HG03575 (cell line): Measurements from ENCODE around the gene ENTPD1.
"Not testable (repeated sequence)": the region's sequence is repeated elsewhere in the genome, so short reads cannot be mapped to it uniquely, and the experiment has no call there.

Source experiments
- ATAC-seq: cut with Tn5 transposase; IDR thresholded peaks from one replicate; pipeline ENCODE4 v1.9.1; 2021; ENCODE audit not compliant: unreplicated experiment, insufficient number of reproducible peaks, low FRiP score; ENCODE audit errors: extremely low read depth

Gene ENTPD1

DNA sequence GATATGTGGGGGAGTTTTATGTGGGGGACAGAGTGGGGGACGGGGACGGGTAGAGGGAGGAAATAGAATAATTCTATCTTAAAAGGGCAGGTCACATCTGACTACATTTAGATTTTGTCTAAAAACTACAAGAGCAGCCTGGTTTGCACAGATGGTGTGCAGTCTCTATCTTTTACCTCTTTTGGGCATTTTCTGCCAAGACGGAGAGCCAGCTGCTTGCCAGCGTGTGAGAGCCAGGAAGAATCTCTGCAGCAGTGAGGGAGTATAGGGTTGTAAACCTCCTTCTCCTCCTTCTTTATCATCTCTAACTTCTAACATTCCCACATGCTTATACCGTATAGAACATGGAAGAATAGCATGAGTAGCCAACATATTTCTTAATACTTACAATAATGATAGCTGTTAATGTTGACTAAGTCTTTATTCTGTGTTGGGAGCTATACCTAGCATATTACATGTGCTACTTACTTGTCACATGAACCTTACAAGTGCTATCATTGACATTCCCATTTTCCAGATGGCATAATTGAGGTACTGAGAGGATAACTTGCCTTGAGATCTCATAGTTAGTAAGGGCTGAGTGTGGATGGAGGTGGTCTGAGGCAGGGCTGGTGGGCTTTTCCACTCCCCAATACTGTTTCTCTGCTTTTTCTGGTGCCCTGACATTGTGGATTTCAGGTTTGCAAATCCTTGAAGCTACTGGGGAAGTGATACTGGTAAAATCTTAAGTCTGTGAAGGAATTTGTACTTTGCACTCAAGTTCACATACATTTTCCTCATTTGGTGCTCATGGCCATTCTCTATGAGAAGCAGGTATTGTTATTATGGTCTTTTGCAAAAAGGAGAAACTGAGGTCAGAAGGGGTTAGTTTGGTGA, 1.1 kb downstream of the ENTPD1 start:
- no peak for ATAC-seq

DNA sequence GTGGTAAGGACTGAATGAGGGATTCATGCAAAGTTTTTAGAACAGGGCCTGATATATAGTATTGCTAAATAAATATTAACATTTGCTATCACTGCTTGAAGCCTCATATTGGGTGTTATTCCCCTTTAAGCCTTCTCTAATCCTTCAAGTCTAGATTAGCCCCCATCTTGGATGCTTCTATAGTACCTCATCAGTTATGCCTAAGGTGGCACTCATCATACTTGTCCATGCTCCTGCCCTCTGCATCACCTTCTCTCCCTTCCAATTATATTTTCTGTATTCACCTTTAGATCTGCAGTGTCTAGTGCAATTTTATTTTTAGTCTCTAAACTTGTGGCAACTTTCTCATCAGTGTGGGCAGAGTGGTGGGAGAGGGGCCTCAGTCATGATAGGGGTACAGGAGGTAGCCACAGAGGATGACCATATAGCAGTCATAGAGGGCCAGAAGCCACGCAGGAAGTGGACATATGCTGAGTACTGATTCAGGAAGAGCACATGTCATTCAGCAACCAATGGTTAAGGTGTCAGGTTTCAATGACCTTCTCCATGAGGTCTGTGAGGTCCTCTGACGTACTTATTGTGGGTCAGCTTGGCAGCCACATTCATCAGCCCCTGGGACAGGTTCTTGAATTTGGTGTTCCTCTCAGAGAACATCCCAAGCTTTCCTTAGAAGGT, 2.5 kb downstream of the ENTPD1 start:
- ATAC-seq, result no peak

DNA sequence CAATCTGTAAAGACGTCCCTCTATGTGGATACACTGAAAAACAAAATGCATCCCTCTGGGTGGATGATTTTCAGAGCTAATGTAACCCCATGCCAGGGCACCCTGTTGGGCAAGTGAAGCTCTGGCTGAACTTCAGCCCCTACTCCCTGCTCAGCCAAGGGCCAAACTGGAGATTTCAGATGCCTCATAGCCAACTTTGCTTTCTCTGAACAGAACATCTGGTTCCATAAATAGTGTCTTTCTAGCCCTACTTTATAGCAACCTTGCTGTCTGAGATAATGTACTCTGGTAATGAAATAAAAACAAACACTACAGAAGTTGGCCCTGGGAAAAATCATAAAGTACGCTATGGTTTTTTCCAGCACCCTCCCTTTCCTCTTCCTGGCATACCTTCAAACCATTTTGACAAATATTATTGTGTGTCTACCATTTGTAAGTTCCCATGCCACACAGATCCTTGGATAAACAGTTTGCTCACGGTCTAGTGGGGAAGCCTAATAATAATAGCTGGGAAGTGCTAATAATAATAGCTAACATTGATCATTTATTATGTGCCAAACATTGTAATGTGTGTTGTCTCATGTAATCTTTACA, 3.4 kb downstream of the ENTPD1 start:
- ATAC-seq, result no peak

DNA sequence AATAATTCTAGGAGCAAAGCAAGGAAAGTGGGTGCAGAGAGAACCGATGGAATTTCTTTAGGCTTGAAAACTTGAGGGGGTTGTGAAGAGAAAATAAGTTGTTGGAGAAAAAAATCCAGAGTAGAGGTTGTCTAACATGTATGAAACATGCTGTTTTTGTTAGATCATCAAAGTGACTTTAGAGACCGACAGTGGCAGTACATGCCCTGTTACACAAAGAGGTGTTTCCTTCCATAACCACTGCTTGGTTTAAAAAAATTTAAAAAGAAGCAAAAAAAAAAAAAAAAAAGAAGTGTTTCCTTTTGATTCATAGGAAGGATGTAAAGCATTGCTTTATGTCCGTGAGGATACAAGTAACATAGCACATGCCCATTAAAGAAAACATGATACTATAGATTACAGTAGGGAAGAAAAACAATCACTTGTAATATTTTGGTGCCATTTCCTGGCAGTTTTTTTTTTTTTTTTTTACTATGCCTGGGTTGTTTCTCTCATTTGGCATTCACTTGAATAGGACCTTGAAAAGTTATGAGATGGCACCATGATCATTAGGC, 6.1 kb downstream of the ENTPD1 start:
- no peak for ATAC-seq

DNA sequence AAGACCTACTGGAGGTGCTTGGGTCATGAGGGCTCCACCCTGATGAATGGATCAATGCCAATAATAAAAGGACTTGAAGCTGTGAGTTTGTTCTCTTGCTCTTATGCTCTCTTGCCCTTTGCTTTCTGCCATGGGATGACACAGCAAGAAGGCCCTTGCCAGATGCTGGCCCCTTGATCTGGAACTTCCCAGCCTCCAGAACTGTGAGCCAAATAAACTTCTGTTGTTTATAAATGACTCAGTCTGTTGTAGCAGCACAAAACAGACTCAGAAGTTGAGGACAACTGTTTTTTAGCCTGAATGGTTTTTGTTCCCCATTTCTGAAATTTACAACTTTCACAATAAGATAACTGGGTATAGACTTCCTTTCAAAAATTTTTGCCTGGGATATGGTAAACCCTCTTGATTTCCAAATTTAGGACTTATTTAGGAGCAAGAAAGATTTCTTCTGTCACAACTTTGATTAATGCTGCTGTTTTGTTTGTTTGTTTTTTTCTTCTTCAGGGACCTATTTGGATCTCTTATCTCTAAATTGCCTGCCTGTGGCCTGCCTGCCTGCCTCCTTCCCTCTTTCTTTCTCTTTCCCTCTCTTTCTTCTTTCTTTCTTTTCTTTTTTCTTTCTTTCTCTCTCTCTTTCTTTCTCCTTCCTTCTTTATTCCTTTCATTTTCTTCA, 12.1 kb downstream of the ENTPD1 start:
- ATAC-seq, result no peak

DNA sequence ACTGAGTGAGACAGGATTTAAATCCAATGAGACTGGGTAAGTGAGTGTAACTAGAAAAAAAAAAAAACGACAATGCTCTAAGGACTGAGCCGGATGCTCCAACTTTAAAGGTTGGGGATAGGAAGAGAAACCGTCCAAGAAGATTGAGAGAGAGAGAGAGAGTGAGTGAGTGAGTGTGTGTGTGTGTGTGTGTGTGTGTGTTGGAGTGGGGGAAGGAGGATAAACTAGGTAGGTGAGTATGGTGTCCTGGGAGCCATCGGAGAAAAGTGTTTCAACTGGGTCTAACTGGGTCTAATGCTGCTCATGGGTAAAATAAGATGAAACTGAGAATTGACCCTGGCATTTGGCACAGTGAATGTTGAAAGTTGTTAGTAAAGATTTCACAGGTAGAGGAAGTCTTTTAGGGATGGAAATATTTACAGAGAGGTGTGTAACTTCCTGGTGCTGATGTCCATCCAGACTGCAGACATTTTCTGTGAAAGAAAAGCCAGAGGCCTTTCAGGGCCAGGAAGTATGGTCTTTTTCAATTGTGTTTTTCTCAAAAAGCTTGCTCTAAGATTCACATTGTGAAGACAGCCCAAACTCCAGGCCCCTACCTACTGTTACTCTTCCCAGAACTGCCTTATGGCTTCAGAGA, 14.2 kb downstream of the ENTPD1 start:
- ATAC-seq, result no peak

DNA sequence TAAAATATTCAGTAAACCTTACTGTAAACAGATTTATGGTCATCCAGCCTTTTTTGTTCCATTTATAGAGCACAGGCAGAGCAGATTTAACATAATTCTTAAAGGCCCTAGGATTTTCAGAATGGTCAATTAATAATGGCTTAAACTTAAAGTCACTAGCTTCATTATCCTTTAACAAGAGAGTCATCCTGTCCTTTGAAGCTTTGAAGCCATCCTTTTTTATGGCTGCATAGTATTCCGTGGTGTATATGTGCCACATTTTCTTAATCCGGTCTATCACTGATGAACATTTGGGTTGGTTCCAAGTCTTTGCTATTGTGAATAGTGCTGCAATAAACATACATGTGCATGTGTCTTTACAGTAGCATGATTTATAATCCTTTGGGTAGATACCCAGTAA, 17.5 kb downstream of the ENTPD1 start:
- ATAC-seq, result not testable (repeated sequence)

DNA sequence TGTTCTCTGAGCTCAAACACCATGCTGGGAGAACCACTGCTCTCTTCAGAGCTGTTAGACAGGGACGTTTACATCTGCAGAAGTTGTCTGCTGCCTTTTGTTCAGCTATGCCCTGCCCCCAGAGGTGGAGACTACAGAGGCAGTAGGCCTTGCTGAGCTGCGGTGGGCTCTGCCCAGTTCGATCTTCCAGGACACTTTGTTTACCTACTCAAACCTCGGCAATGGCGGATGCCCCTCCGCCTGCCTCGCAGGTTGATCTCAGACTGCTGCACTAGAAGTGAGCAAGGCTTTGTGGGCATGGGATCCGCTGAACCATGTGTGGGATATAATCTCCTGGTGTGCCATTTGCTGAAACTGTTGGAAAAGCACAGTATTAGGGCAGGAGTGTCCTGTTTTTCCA, 21.7 kb downstream of the ENTPD1 start:
- ATAC-seq, result not testable (repeated sequence)

DNA sequence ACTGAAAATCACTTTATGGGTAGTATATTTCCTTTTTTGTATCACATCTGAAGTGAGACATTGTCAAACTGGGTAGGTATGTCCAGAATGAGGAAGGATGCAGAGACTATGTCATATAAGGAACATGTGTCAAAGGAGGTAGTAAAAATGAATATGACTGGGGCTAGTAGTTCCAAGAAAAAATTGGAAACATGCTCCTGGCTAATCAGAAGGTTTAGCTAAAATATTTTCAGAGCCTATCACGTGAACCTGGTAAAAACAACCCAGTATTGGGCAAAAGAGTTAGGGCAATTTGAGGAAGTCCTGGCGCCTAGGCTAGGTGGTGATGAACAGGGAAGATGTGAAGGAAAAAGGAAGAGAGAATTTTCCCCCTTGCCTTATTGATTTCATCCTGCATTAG, 26.4 kb downstream of the ENTPD1 start:
- ATAC-seq, result no peak

DNA sequence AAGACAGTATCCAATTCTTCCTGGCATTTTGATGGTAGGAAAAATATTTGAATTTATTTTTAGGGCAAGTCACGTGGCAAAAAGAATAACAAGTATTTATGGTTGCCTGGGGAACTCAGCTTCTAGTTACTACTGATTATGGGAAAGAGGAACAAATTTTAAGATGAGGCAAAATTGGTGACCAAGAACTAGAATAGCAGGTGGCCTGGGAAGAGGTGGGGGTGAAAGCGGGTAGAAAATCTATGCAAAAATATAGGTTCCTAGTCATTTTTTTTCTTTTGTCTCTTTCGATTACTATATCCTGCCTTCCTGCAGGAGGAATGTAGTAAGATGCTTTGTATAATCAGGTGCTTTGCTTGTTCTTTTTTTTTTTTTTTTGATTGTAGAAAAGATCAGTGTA, 27.8 kb downstream of the ENTPD1 start:
- peak; percentile 30 for ATAC-seq

DNA sequence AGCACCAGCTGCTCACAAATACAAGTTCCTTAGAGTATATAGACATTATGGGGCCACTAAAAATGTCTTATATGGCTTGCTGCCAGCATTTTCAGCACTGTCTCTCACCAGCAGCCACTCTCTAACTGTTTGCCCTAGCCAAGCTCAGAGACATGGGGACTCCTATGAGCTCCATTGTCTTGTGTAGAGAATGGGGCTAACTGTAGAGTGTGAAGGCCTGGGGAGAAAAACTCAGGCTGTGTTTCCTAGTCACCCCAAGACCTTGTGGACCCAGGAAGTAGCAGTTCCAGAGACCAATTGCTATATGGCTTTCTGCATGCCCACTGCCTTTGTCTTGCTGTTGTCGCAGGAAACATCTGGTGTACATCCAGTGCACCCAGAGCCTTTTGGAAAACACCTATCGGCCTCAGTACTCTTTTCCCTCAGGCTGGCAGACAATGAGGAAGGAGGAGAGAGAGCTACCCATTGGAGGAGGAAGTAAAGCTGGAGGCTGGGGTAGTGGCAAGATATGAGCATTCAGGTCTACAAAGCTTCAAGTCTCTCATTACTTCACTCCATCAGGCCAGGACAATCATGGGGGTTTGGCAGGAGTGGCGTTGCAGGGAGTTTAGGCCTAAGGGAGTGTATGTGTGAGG, 28.4 kb downstream of the ENTPD1 start:
- no peak for ATAC-seq

DNA sequence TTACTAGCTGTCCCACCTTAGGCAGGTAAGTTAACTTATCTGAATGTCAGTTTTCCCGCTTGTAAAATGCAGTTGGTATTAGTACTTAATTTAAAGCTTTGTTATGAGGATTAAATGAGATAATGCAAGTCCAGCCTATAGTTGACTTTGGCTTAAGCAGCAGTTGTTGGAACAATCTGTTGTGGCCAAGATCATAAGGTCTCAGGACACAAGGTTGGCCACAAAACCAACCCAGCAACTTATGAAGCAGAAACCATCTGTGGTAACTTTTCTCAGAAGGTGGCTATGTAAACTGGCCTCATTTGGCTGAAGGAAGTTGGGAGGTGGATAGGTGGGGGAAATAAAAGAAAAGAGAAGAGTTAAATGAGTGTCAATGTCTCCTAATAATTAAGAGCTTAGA, 29.4 kb downstream of the ENTPD1 start:
- ATAC-seq, result no peak

DNA sequence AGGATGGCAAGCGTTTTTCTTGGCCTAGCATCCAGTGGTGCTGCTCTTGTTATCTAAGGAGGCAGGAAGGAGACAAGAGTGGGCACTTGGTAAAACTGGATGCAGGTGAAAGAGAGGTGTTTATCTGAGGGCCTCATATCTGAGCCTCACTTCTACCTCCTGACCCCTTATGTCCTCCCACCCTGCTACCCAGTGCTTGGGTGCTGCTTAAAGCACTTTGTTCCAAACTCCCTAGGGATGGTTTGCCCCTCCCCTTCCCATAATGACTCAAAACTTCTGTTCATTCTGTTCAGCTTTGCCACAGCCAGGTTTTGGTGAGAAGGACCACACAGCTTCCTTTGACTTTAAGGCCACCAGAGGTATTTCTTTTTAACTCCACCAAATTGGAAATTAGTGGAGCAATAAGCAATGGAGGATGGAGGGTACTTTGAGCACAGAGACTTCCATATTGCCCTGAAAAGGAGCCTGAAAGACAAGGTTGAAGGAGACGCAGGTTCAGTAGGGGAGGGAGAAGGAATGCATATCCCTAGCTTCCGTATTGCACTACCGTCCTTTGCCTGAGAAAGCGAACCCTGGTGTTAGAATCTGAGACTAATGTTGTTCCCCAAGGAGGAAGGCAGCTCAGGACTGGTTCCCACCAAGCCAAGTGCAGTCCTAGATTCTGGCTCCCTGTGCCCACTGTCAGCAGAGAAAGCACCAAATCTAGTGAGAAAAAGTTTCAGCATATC, 30.1 kb downstream of the ENTPD1 start:
- ATAC-seq, result no peak

DNA sequence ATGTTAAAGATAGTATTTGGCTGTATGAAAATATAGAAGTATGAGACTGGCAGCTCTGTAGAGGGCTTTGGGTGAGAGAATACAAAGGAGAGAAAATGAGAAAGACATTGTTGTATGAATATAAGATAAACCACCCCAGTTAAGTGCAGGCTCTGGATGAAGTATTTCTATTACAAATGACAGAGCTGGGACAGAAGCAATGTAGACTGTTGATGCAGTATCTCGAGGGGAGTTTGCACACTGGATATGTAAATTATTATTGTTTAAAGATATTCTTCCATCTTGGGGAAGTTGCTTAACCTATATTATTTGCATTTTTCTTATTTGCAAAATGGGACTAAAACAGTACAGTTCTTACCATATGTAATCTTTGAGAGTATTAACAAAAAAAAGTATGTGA, 31.5 kb downstream of the ENTPD1 start:
- ATAC-seq, result no peak

DNA sequence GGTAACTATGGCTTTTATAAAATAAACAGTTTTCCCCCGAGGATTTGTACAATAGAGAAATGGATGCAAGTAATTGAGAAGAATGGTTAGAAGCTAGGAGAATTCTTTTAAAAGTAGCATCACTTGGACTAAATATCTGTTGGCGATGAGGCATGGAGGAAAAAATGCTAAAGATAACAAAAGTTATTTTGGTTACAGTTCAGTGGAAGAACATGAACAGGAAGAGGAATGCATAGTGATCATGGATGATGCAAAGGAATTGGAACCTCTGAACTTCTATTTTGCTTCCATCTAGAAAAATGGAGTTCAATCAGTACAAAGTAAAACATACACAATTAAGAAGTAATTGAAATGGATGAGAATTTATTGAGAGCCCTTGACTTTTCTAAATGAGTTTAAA, 32.9 kb downstream of the ENTPD1 start:
- ATAC-seq, result no peak

DNA sequence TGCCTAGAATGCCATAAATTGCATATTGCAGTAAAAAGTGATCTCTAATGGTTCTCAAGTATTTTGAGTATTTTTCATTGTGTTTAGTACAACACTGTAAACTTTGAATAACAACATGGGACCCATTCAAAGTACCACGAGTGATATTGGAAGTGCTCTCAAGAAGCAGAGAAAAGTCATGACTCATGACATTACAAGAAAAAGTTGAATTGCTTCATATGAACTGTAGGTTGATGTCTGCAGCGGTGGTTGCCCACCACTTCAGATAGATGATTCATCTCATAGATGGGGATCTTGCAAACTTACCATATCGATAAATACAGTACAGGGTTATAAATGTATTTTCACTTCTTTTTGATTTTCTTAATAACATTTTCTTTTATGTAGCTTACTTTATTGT, 33.9 kb downstream of the ENTPD1 start:
- ATAC-seq, result no peak

DNA sequence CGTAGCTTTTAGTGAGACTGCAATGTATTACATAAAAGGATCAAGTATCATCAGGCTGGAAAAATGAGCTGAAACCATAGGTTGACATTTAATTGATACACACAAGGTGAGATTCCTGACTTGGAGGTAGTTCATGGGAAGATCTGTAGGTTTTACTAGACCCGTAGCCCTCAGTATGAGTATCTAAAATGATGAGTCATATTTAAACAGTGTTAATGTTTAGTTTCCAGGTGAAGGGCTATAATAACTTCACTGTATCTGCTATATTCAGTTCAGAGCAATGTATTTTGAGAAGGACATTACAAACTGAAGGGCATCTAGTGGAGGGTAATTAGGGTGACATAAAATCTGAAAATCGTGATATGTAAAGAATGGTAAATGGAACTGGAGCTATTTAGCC, 35.0 kb downstream of the ENTPD1 start:
- ATAC-seq, result peak; percentile 37

DNA sequence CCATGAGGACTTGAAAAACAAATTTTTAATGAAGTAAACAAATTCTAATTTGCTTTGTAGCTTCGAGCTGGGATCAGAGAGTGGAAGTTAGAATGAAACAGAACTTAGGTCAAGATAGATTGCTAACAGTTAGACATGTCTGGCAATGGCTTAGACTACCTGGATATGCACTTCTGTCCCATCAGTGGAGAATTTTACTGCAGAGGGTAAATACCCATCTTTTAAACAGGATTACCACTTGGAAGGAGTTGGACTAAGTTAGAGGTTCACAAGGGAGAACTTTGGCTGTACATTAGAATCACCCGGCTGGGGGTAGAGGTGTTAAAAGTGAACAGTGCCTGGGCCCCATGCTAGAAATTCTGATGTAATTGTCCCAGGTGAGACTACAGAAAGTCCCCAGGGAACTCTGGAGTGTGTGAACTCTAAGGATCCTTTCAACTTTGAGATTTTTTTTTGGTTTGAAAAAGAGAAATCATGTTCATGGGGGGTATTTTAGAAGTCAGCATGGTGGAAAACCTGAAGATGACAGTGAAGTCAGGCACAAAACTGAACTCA, 35.5 kb downstream of the ENTPD1 start:
- ATAC-seq, result no peak
